Stomach smooth muscle (tissue), 2 donors: Measurements from ENCODE around the gene EIF4E.
"Not testable (repeated sequence)": the region's sequence is repeated elsewhere in the genome, so short reads cannot be mapped to it uniquely, and the experiment has no call there.

Experiments
- H3K27ac ChIP-seq: one replicate; pipeline ENCODE4 v1.7.0; 2013; ENCODE audit warnings: mild to moderate bottlenecking, low read length, inconsistent platforms
- H3K27me3 ChIP-seq, 2 donors: one replicate each; pipeline ENCODE4 v1.7.0; 2013; ENCODE audit warnings: low read length in 2 of 2; ENCODE audit not compliant: insufficient read depth in 2 of 2, control insufficient read depth in 1 of 2
- H3K36me3 ChIP-seq, 2 donors: one replicate each; pipeline ENCODE4 v1.7.0; 2013; ENCODE audit warnings: low read length in 2 of 2; ENCODE audit not compliant: control insufficient read depth in 2 of 2, insufficient read depth in 2 of 2
- H3K4me1 ChIP-seq: one replicate; pipeline ENCODE4 v1.7.0; 2013; ENCODE audit warnings: low read length; ENCODE audit not compliant: control insufficient read depth, insufficient read depth
- H3K4me3 ChIP-seq, 2 donors: one replicate each; pipeline ENCODE4 v1.7.0; 2013; ENCODE audit warnings: low read length in 2 of 2
- H3K9ac ChIP-seq, 2 donors: one replicate each; pipeline ENCODE4 v1.7.0; 2013; ENCODE audit warnings: low read length in 2 of 2, mild to moderate bottlenecking in 1 of 2
- H3K9me3 ChIP-seq, 2 donors: one replicate each; pipeline ENCODE4 v1.7.0; 2013; ENCODE audit warnings: low read length in 2 of 2; ENCODE audit not compliant: control insufficient read depth in 2 of 2
- donor health status: healthy.
- donor health status: Pancreatic carcinoma.

Gene EIF4E

GRCh38 chr4:98955229-98955628 lies 26.3 kb upstream of the EIF4E start:
- Histone ChIP-seq H3K4me1 (no peaks in the 10 kb centered on the region), H3K9ac (no peak overlapping the region), H3K36me3 (no peaks in the 10 kb centered on the region)

GRCh38 chr4:98951710-98952109 lies 22.8 kb upstream of the EIF4E start:
- no peak overlapping the region for H3K27ac ChIP-seq
- no peaks in the 10 kb centered on the region for H3K27me3 ChIP-seq
- H3K9me3 ChIP-seq = no peaks in the 10 kb centered on the region
- no peak overlapping the region for H3K4me3 ChIP-seq
- H3K4me1 ChIP-seq = no peaks in the 10 kb centered on the region
- no peaks in the 10 kb centered on the region for H3K36me3 ChIP-seq
- H3K9ac ChIP-seq = no peak overlapping the region

More at GRCh38 chr4:98955229-98955628, 26.3 kb upstream of the EIF4E start:
- H3K4me3 ChIP-seq = no peak overlapping the region
- H3K27ac ChIP-seq = no peak overlapping the region
- H3K27me3 ChIP-seq = no peaks in the 10 kb centered on the region
- no peaks in the 10 kb centered on the region for H3K9me3 ChIP-seq

- Histone ChIP-seq H3K9ac (no peak overlapping the region), H3K4me1 (no peaks in the 10 kb centered on the region), H3K27ac (no peak overlapping the region), H3K9me3 (no peaks in the 10 kb centered on the region), H3K4me3 (no peak overlapping the region), H3K27me3 (no peaks in the 10 kb centered on the region), H3K36me3 (no peaks in the 10 kb centered on the region)
Observed at GRCh38 chr4:98950925-98951324, 22.0 kb upstream of the EIF4E start.

- no peaks in the 10 kb centered on the region for H3K36me3 ChIP-seq
- no peak overlapping the region for H3K4me3 ChIP-seq
- H3K9ac ChIP-seq = no peak overlapping the region
- no peak overlapping the region for H3K27ac ChIP-seq
- no peaks in the 10 kb centered on the region for H3K9me3 ChIP-seq
- no peaks in the 10 kb centered on the region for H3K4me1 ChIP-seq
- H3K27me3 ChIP-seq = no peaks in the 10 kb centered on the region
Observed at GRCh38 chr4:98946359-98946758, 17.4 kb upstream of the EIF4E start.

GRCh38 chr4:98945297-98945850 lies 16.4 kb upstream of the EIF4E start:
- Histone ChIP-seq H3K36me3 (no peaks in the 10 kb centered on the region), H3K27ac (no peak overlapping the region), H3K9ac (no peak overlapping the region), H3K4me1 (no peaks in the 10 kb centered on the region), H3K4me3 (no peak overlapping the region), H3K27me3 (no peaks in the 10 kb centered on the region), H3K9me3 (no peaks in the 10 kb centered on the region)

- Histone ChIP-seq H3K27ac (no peak overlapping the region), H3K9me3 (no peaks in the 10 kb centered on the region), H3K4me1 (no peaks in the 10 kb centered on the region), H3K4me3 (no peak overlapping the region), H3K27me3 (no peaks in the 10 kb centered on the region), H3K36me3 (no peaks in the 10 kb centered on the region), H3K9ac (no peak overlapping the region)
Observed at GRCh38 chr4:98939892-98940298, 11.0 kb upstream of the EIF4E start.

- Histone ChIP-seq H3K4me1 (no peaks in the 10 kb centered on the region), H3K36me3 (no peaks in the 10 kb centered on the region), H3K27me3 (no peaks in the 10 kb centered on the region), H3K9me3 (no peaks in the 10 kb centered on the region), H3K27ac (no peak overlapping the region), H3K4me3 (no peak overlapping the region), H3K9ac (no peak overlapping the region)
Observed at GRCh38 chr4:98939438-98939837, 10.5 kb upstream of the EIF4E start.

GRCh38 chr4:98937986-98938720 lies 9.2 kb upstream of the EIF4E start:
- Histone ChIP-seq H3K27ac (no peak overlapping the region), H3K4me3 (no peak overlapping the region), H3K9ac (no peak overlapping the region), H3K9me3 (no peaks in the 10 kb centered on the region), H3K27me3 (no peaks in the 10 kb centered on the region), H3K36me3 (no peaks in the 10 kb centered on the region), H3K4me1 (no peaks in the 10 kb centered on the region)

- Histone ChIP-seq H3K9ac (no peak overlapping the region), H3K4me3 (no peak overlapping the region), H3K36me3 (no peaks in the 10 kb centered on the region), H3K27ac (no peak overlapping the region), H3K27me3 (no peaks in the 10 kb centered on the region), H3K9me3 (no peaks in the 10 kb centered on the region), H3K4me1 (no peaks in the 10 kb centered on the region)
Observed at GRCh38 chr4:98935633-98936032, 6.7 kb upstream of the EIF4E start.

- H3K4me1 ChIP-seq, H3K27me3 ChIP-seq, H3K9ac ChIP-seq, H3K27ac ChIP-seq, H3K36me3 ChIP-seq, H3K4me3 ChIP-seq, H3K9me3 ChIP-seq: not testable (repeated sequence)
Observed at GRCh38 chr4:98934851-98935250, 5.9 kb upstream of the EIF4E start.

- Histone ChIP-seq H3K36me3 (no peaks in the 10 kb centered on the region), H3K4me3 (no peak overlapping the region), H3K9ac (no peak overlapping the region), H3K27ac (no peak overlapping the region), H3K4me1 (peaks cover 3% of the 10 kb centered on the region), H3K9me3 (no peaks in the 10 kb centered on the region), H3K27me3 (no peaks in the 10 kb centered on the region)
Observed at GRCh38 chr4:98932539-98932938, 3.6 kb upstream of the EIF4E start.
